Raji (cell line): ENCODE measurements around the gene SH3GLB1.

ENCODE experiments used
- POLR2A ChIP-seq: IDR thresholded peaks from 2 replicates; pipeline ENCODE4 v1.6.1; 2011; ENCODE audit warnings: low read depth, low read length, control low read depth; ENCODE audit not compliant: insufficient read depth

The SH3GLB1 gene

DNA sequence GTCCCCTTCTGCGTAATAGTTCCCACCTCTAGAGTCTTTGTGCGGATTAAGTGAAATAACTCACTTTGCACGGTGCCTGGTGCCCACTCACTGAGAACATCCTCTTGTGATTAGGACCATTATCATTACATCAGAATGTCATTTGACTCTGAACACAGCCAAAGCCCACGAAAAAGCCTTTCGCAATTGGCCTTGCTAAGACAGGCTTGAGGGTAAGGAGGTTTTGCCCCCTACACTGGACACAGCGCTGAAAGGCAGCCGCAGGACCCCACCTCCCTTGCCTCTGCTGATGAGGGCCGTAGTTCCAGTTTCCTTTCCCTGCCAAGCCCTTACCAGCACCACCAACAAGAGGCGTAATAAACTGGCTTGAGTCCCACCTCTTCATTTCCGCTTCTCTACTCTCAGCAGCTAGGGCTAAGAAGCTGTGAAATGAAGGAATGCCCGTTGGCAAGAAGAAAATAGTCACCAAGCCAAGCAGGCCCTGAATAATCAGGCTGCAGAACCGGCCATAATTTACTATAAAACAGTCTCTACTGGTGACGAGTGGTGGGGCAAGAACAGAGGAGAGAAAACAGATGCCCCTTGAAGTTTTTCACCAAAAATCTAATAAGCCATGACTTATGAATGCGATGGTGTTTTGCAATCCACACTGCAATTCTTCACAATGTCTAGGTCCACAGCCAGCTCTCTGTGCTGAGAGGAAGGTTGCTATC, 53.1 kb downstream of the SH3GLB1 start:
- no peak for TF ChIP-seq POLR2A

DNA sequence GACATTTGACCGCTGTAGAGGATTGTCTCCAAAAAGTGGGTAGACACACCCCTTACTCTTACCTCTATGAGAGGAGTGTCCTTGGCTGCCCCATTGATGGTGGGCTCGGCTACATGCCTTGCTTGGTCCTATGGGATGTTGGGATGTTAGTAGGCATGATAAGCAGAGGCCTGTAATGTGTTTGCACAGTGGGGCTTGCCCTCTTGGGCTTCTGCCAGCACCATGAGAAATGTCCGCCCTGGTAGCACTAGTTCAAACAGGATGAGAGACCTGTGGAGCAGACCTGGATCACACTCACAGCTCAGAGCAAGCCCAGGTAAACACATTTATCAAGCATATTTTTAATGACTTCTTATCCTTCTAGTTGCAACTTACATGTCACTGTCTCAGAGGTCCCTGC, 54.2 kb downstream of the SH3GLB1 start:
- no peak for TF ChIP-seq POLR2A

DNA sequence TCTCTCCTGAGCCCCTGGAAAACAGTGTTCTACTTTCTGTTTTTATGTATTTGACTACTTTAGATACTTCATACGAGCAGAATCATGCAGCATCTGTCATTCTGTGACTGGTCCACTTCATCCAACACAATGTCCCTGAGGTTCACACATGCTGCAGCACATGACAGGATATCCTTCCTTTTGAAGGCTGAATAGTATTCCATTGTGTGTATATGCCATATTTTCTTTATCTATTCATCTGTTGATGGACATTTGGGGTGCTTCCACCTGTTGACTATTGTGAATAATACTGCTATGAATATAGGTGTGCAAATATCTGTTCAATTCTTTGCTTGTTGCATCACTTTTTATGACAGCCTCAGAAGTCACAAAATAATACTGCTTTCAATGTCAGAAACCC, 55.8 kb downstream of the SH3GLB1 start:
- TF ChIP-seq POLR2A: no peak

DNA sequence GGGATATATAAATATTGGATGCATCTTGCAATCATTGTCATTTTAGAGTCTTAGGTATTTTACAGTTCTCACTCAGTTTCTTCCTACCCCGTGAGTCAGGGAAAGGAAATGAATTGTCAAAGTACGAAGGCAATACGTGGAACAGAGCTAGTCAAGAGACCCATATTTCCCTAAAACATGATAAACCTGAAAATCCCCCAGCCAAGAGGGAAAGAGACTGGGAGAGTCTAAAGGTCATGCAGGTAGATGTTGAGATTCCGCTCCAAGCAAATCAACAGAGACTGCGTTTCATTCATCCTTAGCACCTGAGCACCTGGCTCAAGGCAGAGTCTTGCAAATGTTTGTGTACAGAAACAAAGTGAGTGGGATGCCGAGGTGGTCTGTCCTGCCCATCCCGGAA, 58.0 kb downstream of the SH3GLB1 start:
- no peak for TF ChIP-seq POLR2A

DNA sequence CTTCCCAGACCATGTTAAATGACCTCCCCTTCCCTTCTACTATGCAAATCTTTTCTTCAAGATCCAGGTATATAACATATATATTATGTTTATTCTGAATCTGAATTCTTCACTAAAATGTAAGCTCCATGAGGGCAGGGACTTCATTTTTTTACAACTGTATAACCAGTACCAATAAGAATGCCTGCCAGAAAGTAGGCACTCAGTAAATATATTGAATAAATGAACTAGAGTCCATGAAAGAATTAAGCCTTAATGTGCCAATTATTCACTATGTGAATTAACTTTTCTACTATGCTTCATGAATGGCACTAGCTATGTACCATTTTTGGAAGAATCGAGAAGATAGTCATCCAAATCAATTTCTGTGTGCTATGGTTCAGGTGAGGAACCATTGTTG, 60.1 kb downstream of the SH3GLB1 start:
- TF ChIP-seq POLR2A: no peak

DNA sequence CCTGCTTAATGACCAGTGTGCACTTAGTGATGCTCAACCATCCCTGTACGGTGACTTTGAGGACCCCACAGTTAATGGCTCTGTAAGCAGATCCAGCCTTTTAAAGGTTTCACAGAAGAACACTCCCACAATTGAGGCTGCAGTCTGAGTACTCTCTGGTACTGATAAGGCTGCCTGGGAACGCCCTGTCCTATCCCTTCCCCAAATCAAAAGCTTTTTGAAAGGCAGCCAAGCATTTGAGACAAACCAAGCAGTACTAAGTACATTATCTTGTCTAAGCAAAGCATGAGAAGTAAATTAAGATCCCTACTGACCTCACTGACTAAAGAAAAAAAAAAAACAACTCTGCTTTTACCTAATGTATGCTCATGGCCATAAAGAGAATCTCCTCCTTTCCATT, 60.7 kb downstream of the SH3GLB1 start:
- TF ChIP-seq POLR2A: no peak

DNA sequence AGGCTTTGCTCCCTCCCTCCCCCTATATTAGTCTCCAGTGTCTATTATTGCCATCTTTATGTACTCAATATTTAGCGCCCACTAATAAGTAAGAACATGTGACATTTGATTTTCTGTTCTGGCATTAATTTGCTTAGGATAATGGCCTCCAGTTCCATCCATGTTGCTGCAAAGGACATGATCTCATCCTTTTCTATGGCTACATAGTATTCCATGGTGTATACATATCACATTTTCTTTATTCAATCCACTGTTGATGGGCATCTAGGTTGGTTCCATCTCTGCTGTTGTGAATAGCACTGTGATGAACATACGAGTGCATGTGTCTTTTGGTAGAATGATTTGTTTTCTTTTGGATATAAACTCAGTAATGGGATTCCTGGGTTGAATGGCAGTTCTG, 61.3 kb downstream of the SH3GLB1 start:
- no peak for TF ChIP-seq POLR2A

DNA sequence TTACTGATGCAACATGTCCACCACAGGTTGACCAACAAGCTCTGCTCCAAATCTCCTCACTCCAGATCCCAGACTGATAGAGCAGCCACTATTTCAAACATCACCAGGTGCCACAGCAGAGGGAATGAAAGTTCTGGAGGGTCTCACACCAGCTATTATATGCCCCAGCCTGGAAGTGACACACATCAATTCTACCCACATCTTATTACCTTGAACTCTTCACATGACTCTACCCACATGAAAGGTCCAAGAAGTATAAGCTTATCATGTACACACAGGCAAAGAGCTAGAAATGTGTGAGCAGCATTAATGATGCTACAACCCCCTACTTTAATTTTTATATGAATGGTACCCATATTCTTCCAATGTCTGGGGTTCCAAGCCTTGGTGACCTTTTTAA, 64.2 kb downstream of the SH3GLB1 start:
- TF ChIP-seq POLR2A: no peak

DNA sequence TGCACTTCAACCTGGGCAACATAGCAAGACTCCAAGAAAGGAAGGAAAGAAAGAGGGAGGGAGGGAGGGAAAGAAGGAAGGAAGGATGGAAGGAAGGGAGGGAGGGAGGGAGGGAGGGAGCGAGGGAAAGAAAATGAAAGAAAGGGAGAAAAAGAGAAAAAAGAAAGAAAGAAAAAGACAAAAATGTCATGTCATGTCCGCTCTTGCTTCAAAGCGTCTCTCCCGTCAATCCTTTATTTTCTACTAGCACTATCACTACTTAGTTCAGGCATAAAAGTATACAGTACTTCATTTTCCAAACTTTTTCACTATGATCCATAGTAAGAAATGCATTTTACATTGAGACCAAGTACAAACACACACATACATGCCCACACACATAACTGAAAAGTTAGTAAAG, 64.7 kb downstream of the SH3GLB1 start:
- no peak for TF ChIP-seq POLR2A

DNA sequence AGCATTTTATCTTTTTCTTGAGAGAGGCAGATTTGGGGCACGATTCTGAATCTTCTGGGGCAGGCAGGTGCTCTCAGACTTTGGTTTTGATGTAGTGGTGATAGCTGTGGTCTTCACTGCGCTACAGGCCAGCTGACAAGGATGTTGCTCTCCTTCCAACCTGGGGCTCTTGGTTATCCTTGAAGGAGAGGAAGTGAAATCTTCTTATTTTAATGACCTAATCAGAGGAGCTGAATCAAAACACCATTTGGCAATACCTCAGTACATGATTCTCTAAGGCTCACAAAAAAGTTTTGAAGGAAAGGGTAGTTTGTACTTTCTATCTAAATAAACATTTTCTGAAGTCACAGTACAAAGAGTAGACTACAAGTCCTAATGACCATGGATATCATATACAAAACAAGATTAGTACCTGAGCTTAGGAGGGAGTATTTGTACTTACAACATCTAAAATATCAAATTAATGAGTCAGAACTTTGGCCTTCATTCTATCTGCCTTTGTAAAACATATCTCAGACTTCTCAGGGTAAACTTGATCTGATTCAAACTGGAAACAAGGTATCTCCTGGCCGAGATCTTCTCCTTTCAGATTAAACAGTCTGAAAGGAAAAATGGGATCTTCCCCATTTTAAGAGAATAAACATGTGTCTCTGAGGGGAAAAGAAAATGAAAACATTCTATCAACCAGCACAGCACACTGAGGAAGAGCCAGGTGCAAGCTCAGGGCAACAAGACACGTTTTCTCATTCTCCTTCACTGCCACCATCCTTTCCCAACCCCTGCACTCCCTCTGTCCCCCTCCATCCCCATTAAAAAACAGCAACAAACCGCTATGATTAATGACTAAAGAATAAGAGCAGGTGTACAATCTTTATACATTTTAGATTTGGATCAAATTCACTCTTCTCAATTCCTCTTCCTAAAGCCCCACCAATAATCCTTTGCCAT, 69.2 kb downstream of the SH3GLB1 start:
- TF ChIP-seq POLR2A: no peak

DNA sequence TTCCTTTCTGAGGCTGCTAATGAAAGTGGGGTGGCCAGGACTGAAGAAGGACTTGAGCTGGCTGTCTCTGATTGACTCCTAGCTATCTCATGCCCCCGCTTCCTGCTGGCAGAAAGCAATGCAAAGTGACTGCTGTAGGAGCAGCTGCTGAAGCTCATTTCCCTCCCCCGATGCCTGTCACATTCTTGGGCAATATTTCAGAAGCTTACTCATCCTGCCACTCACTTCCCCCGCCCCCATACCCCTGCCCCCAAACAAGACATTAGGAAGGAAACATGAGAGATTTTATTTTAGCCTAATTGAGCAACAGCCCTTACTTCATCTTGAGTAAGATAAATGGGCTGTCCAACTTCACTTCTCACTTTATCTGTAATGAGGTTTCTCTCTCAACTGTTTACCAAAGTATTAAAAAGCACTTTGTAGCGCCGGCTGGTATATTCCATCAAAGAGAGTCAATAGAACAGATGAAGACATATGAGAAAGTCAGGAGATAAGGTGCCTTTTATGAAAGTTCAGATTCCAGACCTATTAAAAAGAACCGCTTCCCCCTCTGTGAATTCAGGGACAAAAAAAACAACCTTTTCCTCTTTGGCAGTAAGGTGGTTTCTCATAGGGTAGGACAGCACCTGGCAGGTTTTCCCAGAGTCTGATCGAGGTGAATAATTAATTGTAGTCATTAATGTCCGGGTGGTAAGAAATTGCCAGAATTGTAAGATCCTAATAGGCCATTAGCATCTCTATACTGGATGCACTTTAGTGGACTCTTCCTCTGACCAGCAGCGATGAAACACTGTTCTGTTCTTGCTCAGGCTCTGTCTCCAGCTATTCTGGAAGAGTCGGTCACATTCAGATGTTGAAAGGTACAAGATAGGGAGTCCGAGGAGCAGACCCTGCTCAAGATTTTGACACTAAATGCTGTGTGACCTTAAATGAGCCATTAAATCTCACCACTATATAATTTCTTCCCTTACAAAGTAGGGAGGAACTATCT, 70.2 kb downstream of the SH3GLB1 start:
- peak; percentile 46 for TF ChIP-seq POLR2A

DNA sequence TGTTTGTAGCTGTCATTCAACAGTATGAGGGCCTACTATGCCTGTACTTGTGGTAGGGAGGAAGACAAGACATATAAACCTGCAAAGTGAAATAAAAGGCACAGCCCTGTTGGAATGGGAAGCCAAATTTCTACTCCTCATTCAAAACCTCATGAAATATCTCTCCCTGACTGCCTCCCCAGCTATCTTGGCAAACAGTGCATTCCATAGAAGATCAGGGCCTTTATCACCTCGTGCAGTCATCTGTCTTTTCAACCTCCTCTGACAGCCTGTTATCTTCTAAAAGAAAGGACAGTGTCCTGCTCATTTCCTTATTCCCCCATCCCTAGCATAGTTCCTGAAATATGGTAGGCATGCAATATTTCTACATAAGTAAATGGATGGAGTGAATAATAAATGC, 71.0 kb downstream of the SH3GLB1 start:
- no peak for TF ChIP-seq POLR2A

DNA sequence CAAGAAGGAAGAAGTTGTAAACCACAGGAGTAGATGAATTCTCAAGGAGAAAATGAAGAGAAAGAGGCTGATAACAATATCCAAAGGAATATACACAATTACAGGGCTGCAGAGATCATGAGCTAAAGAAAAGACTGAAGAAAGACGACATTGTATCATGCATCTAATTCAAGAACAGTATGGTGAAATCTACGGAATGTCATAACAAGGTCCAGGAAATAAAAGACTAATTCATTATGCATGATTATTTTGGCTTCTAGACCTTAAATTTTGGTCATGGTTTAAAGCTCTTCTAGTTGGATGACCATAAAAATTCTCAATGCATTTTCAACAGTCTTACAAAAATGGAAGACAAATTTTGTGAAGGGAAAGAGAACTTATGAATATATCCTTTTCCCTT, 71.7 kb downstream of the SH3GLB1 start:
- TF ChIP-seq POLR2A: no peak

DNA sequence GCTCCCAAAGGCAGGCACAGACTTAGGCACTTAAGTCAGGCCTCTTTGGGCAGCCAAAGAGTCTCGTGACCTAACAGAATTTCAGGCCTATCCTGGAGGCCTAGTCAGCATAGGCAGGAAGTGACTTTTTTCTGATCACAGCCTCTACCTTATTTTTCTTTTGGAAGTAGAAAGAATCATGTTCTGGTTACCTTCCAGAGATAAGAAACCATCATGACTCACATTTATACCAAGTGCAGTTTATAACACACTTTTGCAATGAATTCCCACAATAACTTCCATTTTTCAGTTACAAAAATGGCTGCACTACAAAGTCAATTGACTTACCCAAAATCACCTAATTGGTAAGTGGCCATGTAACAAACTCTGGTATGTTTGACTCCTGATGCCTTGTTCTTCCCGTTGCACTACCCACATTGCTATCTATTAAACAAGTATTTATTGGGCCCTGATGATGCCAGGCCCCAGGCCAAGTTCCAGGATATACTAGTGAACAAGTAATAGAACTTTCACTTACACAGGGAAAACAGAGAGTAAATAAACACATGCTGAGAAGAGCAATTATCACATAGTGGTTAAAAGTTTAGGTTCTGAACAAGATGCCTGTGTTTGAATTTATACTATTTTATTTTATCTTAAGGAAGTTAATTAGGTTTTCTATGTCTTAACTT, 74.3 kb downstream of the SH3GLB1 start:
- TF ChIP-seq POLR2A: no peak

DNA sequence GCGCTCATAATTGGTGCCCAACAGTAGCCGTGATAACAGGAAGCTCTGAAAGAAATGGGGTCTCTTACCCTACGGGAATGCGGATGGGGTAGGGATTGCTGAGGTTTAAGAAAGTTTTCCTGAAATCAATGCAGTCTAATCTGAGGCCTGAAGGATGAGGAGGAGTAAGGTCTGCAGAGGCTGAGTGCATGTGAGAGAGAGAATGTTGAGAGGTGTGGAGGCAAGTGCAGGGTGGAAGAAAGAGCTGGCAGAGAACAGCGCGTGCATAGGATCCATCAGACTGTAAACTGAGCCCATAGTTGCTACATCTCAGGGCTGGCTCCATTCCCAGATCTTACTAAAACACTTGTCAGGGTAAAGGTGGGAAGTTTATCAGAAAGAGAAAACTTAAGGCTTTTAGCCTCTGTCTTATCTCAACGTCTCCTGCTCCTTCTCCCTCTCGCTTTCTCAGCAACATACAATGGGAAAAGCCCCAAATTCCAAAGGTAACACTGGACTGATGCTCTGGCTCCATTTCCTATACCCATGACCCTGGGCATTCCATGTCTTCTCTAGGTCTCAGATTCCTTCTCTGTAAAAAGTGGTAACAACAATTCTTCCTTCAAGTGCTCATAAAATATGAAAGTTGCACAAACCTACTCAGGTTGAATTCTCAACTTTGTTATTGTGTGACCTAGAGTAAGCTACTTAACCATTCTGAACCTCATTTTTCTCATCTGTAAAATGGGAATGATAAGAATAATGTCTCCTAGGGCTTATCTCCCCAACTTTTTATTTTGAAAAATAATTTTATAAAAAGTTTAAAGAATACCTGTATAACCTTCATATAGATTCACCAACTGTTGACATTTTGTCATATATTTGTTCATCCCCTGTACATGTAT, 75.2 kb downstream of the SH3GLB1 start:
- TF ChIP-seq POLR2A: no peak
